K562 (cell line): ENCODE measurements around the gene ADGRB3.

ENCODE experiments used
- BDP1 ChIP-seq: IDR thresholded peaks from 3 replicates; pipeline ENCODE4 v1.6.1; 2011; ENCODE audit not compliant: insufficient read length, insufficient read depth
- EZH2 ChIP-seq: IDR thresholded peaks from 2 replicates; pipeline ENCODE4 v1.6.1; 2012; ENCODE audit warnings: low read depth, mild to moderate bottlenecking, inconsistent platforms, low read length, borderline replicate concordance
- PCBP1 ChIP-seq: fragments of 200-400 bp; formaldehyde crosslinking; IDR thresholded peaks from 2 replicates; pipeline ENCODE4 v1.6.1; 2018; ENCODE audit warnings: mild to moderate bottlenecking, low read depth, low read length; ENCODE audit not compliant: poor library complexity, severe bottlenecking
- PHF21A ChIP-seq: fragments of 450-650 bp; IDR thresholded peaks from 2 replicates; pipeline ENCODE4 v1.6.1; 2017; ENCODE audit warnings: low read depth, borderline replicate concordance
- POLR2AphosphoS5 ChIP-seq: IDR thresholded peaks from 2 replicates; pipeline ENCODE4 v1.6.1; 2011; ENCODE audit warnings: mild to moderate bottlenecking, low read depth, low read length, moderate library complexity; ENCODE audit not compliant: control insufficient read depth, insufficient read depth
- TCF7L2 ChIP-seq: fragments of 150-350 bp; IDR thresholded peaks from 2 replicates; pipeline ENCODE4 v1.6.1; 2016; ENCODE audit warnings: low read depth, mild to moderate bottlenecking, low read length, moderate library complexity
- TF ChIP-seq, protein P1 (sequence below), 3 experiments: IDR thresholded peaks in 2 of 3; conservative IDR thresholded peaks in 1 of 3; 2 replicates each; pipeline ENCODE4 v1.5.1; 2011 to 2012; ENCODE audit warnings: low read length in 3 of 3, mild to moderate bottlenecking in 3 of 3, control low read depth in 2 of 3, improper control_type of control experiment in 1 of 3, inconsistent platforms in 1 of 3, low read depth in 1 of 3, mixed read lengths in 1 of 3, moderate library complexity in 1 of 3; ENCODE audit not compliant: insufficient read depth in 2 of 3
- TF ChIP-seq, protein P2 (sequence below): sonication (generic); formaldehyde crosslinking; IDR thresholded peaks from 2 replicates; pipeline ENCODE4 v1.8.0; 2023; ENCODE audit warnings: mild to moderate bottlenecking, missing genetic modification reagents

DNA sequence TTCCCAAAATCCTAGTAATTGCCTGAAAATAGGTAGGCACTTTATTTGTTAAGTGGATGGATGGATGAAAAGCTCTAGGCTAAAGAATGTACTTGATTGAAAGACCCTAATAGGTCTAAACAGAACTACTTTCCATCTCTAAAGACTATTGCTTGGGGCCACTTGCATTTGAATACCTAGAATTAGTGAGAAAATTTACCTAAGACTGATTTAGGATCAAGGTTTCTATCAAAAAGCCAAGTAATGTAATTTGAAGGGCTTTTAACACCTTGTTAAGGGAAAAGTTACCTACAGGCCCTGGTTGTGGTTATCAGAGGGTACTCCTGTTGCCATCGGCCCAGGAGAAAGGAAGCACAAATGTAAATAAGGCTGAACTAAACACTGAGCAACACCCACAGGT, 581.0 kb downstream of the ADGRB3 start:
- no peak for TF ChIP-seq POLR2AphosphoS5
- TF ChIP-seq TCF7L2: no peak
- TF ChIP-seq, protein P1, sequence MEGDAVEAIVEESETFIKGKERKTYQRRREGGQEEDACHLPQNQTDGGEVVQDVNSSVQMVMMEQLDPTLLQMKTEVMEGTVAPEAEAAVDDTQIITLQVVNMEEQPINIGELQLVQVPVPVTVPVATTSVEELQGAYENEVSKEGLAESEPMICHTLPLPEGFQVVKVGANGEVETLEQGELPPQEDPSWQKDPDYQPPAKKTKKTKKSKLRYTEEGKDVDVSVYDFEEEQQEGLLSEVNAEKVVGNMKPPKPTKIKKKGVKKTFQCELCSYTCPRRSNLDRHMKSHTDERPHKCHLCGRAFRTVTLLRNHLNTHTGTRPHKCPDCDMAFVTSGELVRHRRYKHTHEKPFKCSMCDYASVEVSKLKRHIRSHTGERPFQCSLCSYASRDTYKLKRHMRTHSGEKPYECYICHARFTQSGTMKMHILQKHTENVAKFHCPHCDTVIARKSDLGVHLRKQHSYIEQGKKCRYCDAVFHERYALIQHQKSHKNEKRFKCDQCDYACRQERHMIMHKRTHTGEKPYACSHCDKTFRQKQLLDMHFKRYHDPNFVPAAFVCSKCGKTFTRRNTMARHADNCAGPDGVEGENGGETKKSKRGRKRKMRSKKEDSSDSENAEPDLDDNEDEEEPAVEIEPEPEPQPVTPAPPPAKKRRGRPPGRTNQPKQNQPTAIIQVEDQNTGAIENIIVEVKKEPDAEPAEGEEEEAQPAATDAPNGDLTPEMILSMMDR (IDR thresholded peaks at IDR 0.05 in 2 of 3, conservative IDR thresholded peaks at IDR 0.05 in 1 of 3; ENCODE audit: insufficient read depth in 2 of 3, low read depth in 1 of 3, low read length in 3 of 3): no peak
- no peak for TF ChIP-seq PHF21A
- no peak for TF ChIP-seq EZH2
- TF ChIP-seq PCBP1: no peak
- no peak for TF ChIP-seq BDP1
- TF ChIP-seq, protein P2, sequence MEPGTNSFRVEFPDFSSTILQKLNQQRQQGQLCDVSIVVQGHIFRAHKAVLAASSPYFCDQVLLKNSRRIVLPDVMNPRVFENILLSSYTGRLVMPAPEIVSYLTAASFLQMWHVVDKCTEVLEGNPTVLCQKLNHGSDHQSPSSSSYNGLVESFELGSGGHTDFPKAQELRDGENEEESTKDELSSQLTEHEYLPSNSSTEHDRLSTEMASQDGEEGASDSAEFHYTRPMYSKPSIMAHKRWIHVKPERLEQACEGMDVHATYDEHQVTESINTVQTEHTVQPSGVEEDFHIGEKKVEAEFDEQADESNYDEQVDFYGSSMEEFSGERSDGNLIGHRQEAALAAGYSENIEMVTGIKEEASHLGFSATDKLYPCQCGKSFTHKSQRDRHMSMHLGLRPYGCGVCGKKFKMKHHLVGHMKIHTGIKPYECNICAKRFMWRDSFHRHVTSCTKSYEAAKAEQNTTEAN (CRISPR knock-in tag): no peak
